Parathyroid adenoma (tissue), 2 donors: ENCODE measurements around the gene SLC6A4.

Experiments
- H2AFZ ChIP-seq: fragments of 300-600 bp; sonication (generic); one replicate; pipeline ENCODE4 v1.7.0; 2017; ENCODE audit warnings: antibody characterized with exemption, mild to moderate bottlenecking
- H3K27ac ChIP-seq: fragments of 300-600 bp; sonication (generic); one replicate; pipeline ENCODE4 v1.7.0; 2017
- H3K27me3 ChIP-seq: fragments of 300-600 bp; sonication (generic); one replicate; pipeline ENCODE4 v1.7.0; 2017; ENCODE audit warnings: low read length; ENCODE audit not compliant: control insufficient read depth, insufficient read depth
- H3K36me3 ChIP-seq: fragments of 300-600 bp; sonication (generic); one replicate; pipeline ENCODE4 v1.7.0; 2017; ENCODE audit warnings: low read length; ENCODE audit not compliant: control insufficient read depth, insufficient read depth
- H3K4me1 ChIP-seq: fragments of 300-600 bp; sonication (generic); one replicate; pipeline ENCODE4 v1.7.0; 2017; ENCODE audit warnings: control low read depth
- H3K4me2 ChIP-seq: fragments of 300-600 bp; sonication (generic); one replicate; pipeline ENCODE4 v1.7.0; 2017; ENCODE audit warnings: low read length
- H3K4me3 ChIP-seq: fragments of 300-600 bp; sonication (generic); one replicate; pipeline ENCODE4 v1.7.0; 2017; ENCODE audit warnings: low read depth, low read length
- H3K79me2 ChIP-seq: fragments of 300-600 bp; sonication (generic); one replicate; pipeline ENCODE4 v1.7.0; 2017; ENCODE audit warnings: control low read depth
- H3K9ac ChIP-seq: fragments of 300-600 bp; sonication (generic); one replicate; pipeline ENCODE4 v1.7.0; 2017; ENCODE audit warnings: mild to moderate bottlenecking
- H3K9me3 ChIP-seq: fragments of 300-600 bp; sonication (generic); one replicate; pipeline ENCODE4 v1.7.0; 2017; ENCODE audit warnings: low read length; ENCODE audit not compliant: control insufficient read depth
- TF ChIP-seq, protein P1 (sequence below): fragments of 300-600 bp; sonication (generic); IDR thresholded peaks from one replicate; pipeline ENCODE4 v1.7.0; 2017; ENCODE audit warnings: antibody characterized with exemption, mild to moderate bottlenecking
- donor health status: primary hyperparathyroidism.

The SLC6A4 gene

DNA sequence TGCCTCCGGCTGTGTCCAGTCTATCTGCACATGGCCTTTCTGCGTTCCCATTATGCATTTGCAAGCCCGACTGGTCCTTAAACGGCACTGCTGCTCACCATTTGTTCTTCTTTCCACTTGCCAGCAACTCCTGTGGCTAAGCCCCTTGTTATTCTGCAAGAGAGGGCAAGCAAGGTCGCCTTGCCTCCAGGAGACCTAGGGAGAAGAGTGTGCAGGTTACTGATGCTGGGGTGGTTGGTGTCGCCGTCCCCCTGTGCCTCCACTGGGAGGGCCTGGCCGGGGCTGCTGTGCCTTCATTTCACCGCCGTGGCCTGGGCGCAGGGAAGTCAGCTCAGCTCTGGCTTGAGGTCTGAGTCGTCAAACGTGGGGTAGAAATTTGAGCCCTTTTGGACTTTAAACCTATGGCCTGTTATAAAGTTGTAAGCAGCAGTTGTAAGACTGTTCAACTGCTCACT lies 12.7 kb downstream of the SLC6A4 start:
- Histone ChIP-seq H3K4me2 (no peak overlapping the region), H3K9me3 (no peaks in the 10 kb centered on the region), H3K27me3 (no peaks in the 10 kb centered on the region), H3K9ac (no peak overlapping the region), H3K79me2 (no peaks in the 10 kb centered on the region), H2AFZ (no peak overlapping the region), H3K36me3 (no peaks in the 10 kb centered on the region), H3K27ac (no peak overlapping the region), H3K4me1 (peaks cover 12% of the 10 kb centered on the region), H3K4me3 (no peak overlapping the region)
- TF ChIP-seq, protein P1, sequence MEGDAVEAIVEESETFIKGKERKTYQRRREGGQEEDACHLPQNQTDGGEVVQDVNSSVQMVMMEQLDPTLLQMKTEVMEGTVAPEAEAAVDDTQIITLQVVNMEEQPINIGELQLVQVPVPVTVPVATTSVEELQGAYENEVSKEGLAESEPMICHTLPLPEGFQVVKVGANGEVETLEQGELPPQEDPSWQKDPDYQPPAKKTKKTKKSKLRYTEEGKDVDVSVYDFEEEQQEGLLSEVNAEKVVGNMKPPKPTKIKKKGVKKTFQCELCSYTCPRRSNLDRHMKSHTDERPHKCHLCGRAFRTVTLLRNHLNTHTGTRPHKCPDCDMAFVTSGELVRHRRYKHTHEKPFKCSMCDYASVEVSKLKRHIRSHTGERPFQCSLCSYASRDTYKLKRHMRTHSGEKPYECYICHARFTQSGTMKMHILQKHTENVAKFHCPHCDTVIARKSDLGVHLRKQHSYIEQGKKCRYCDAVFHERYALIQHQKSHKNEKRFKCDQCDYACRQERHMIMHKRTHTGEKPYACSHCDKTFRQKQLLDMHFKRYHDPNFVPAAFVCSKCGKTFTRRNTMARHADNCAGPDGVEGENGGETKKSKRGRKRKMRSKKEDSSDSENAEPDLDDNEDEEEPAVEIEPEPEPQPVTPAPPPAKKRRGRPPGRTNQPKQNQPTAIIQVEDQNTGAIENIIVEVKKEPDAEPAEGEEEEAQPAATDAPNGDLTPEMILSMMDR, result no peak

DNA sequence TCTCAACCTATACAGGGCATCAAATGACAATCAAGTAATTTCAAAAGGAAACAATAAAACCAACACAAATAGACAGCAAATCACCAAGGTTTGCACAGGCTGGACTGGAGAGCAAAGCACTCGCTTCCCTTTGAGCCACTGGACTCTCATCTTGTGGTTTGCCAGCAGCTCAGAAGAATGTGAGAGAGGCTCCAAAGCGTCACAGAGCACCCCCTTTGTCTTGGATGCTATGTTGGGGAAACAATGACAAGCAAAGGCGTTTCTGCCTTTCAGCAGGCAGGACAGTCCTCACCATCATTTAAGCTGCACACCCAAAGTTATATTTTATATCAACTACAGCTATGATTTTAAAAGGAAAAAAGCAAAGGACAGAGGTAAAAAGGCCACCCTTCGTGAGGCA lies 13.2 kb downstream of the SLC6A4 start:
- H3K27me3 ChIP-seq, result no peaks in the 10 kb centered on the region
- H3K9me3 ChIP-seq, result no peaks in the 10 kb centered on the region
- no peak overlapping the region for H3K4me3 ChIP-seq
- H3K9ac ChIP-seq, result no peak overlapping the region
- H2AFZ ChIP-seq, result no peak overlapping the region
- no peak overlapping the region for H3K27ac ChIP-seq
- TF ChIP-seq, protein P1, result no peak
- H3K79me2 ChIP-seq, result no peaks in the 10 kb centered on the region
- no peak overlapping the region for H3K4me2 ChIP-seq
- H3K4me1 ChIP-seq, result peaks cover 12% of the 10 kb centered on the region
- H3K36me3 ChIP-seq, result no peaks in the 10 kb centered on the region

DNA sequence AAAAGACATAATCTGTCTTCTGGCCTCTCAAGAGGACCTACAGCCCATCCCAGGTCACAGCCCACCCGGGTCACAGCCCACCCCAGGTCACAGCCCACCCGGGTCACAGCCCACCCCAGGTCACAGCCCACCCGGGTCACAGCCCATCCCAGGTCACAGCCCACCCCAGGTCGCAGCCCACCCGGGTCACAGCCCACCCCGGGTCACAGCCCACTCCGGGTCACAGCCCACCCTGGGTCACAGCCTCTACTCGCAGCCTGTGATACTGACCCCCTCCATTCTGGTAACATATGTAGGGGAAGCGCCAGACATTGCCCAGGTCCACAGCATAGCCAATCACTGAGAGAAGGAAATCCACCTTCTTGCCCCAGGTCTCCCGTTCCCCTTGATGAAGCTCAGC lies 14.2 kb downstream of the SLC6A4 start:
- Histone ChIP-seq H3K27me3 (no peaks in the 10 kb centered on the region), H3K4me1 (peaks cover 11% of the 10 kb centered on the region), H3K4me3 (no peak overlapping the region), H2AFZ (no peak overlapping the region), H3K27ac (no peak overlapping the region), H3K79me2 (no peaks in the 10 kb centered on the region), H3K9ac (no peak overlapping the region), H3K36me3 (no peaks in the 10 kb centered on the region), H3K4me2 (no peak overlapping the region), H3K9me3 (no peaks in the 10 kb centered on the region)
- TF ChIP-seq, protein P1, result no peak

DNA sequence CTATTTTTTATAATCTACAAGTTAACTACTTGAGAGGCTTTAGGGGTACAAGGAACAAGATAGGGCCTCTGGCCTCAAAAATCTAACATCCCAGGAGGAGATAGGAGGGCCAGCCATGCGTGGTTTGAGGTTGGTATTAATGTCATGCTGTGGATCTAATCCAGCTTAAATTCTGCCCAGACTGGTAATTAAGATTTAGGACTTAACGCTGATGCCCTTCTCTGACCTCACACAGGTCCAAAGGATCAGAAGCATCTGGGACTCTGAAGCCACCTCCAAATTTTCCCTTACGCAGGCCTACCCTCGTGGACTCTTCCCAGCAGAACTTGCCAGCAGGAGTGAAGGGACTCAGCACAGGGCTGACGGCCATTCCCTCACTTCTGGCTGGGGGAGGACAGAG lies 15.1 kb downstream of the SLC6A4 start:
- Histone ChIP-seq H3K27ac (no peak overlapping the region), H3K9me3 (no peaks in the 10 kb centered on the region), H3K27me3 (no peaks in the 10 kb centered on the region), H3K4me1 (peaks cover 3% of the 10 kb centered on the region), H3K4me3 (no peak overlapping the region), H2AFZ (no peak overlapping the region), H3K9ac (no peak overlapping the region), H3K79me2 (no peaks in the 10 kb centered on the region), H3K4me2 (no peak overlapping the region), H3K36me3 (no peaks in the 10 kb centered on the region)
- TF ChIP-seq, protein P1, result no peak

DNA sequence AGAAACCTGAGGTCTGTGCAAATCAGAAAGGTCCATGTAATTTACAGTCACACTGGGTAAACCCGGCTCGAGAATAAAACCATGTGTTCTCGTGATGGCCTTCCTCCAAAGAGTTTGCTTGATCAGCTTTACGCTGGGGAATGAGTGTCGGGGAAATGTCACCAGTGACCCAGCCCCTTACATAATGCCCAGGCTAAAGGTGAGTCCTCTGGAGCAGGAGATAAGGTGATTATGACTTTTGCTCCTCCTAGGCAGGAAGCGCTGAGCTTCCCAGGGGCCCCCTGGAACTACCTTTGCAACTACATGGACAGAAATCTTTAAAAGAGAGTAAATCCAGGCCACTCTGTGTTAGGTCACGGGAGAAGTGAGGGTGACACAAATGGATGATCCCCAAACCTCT lies 15.7 kb downstream of the SLC6A4 start:
- Histone ChIP-seq H3K79me2 (no peaks in the 10 kb centered on the region), H3K36me3 (no peaks in the 10 kb centered on the region), H3K27ac (no peak overlapping the region), H3K4me1 (no peaks in the 10 kb centered on the region), H3K4me2 (no peak overlapping the region), H3K9ac (no peak overlapping the region), H3K27me3 (no peaks in the 10 kb centered on the region), H3K4me3 (no peak overlapping the region), H2AFZ (no peak overlapping the region), H3K9me3 (no peaks in the 10 kb centered on the region)
- TF ChIP-seq, protein P1, result no peak
